Fibroblast of upper back skin (primary cell): ENCODE results near the gene C1QL1.

ENCODE experiments used
- DNase-seq: peaks from one replicate; pipeline ENCODE4 v3.0.0-alpha.2; 2013

C1QL1 gene

GRCh38 chr17:44988044-44988942, 20.2 kb upstream of the C1QL1 start:
- no peak for DNase-seq

GRCh38 chr17:44983563-44983962, 15.5 kb upstream of the C1QL1 start:
- no peak for DNase-seq

- no peak for DNase-seq
Observed at GRCh38 chr17:44982113-44982702, 14.1 kb upstream of the C1QL1 start.

- no peak for DNase-seq
Observed at GRCh38 chr17:44981221-44981968, 13.3 kb upstream of the C1QL1 start.

- DNase-seq = no peak
Observed at GRCh38 chr17:44979426-44979995, 11.4 kb upstream of the C1QL1 start.

GRCh38 chr17:44978807-44979206, 10.7 kb upstream of the C1QL1 start:
- DNase-seq = no peak

GRCh38 chr17:44977814-44978550, 9.9 kb upstream of the C1QL1 start:
- no peak for DNase-seq

- no peak for DNase-seq
Observed at GRCh38 chr17:44977065-44977464, 9.0 kb upstream of the C1QL1 start.

- no peak for DNase-seq
Observed at GRCh38 chr17:44976206-44976605, 8.1 kb upstream of the C1QL1 start.

- DNase-seq = peak; percentile 46
Observed at GRCh38 chr17:44972953-44973352, 4.8 kb upstream of the C1QL1 start.

GRCh38 chr17:44971776-44972483, 3.8 kb upstream of the C1QL1 start:
- peak; percentile 31 for DNase-seq

- peak; percentile 17 for DNase-seq
Observed at GRCh38 chr17:44970136-44970741, 2.1 kb upstream of the C1QL1 start.

- DNase-seq = no peak
Observed at GRCh38 chr17:44969144-44969780, 1.2 kb upstream of the C1QL1 start.

GRCh38 chr17:44967907-44968224, 237 bp downstream of the C1QL1 start:
- no peak for DNase-seq

GRCh38 chr17:44967026-44967906, 837 bp downstream of the C1QL1 start:
- DNase-seq = no peak

GRCh38 chr17:44966348-44967025, 1.6 kb downstream of the C1QL1 start:
- no peak for DNase-seq

GRCh38 chr17:44965481-44966234, 2.4 kb downstream of the C1QL1 start:
- DNase-seq = no peak

- no peak for DNase-seq
Observed at GRCh38 chr17:44961921-44962350, 6.2 kb downstream of the C1QL1 start.

- no peak for DNase-seq
Observed at GRCh38 chr17:44960691-44961090, 7.4 kb downstream of the C1QL1 start.
